VCaP (cell line): ENCODE results near the gene AGER.
"Not testable (repeated sequence)": the region's sequence is repeated elsewhere in the genome, so short reads cannot be mapped to it uniquely, and the experiment has no call there.

Source experiments
- H3K27ac ChIP-seq: fragments of 450-650 bp; 2 replicates; pipeline ENCODE4 v1.5.1; 2017
- CTCF ChIP-seq: fragments of 450-650 bp; conservative IDR thresholded peaks from 2 replicates; pipeline ENCODE4 v1.5.1; 2017; ENCODE audit warnings: mild to moderate bottlenecking, moderate library complexity

Gene AGER

DNA sequence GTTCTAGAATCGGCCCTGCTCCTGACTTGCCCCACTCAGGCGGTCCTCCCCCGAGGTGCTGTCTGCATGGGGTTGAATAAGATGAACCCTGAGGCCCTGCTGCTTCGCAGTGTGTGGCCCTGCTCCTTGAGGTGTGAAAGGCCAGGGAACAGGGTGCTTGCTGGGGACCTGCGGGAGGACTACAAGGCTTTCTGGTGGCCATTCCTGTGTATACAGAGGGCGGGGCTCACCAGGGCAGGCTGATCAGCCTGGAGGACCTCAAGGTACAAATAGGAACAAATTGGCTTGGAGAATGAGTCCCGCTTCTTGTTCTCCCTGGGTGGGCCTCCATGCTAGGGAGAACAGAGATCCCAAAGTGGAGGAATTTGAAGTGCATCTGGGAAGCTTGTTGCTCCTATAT, 34.1 kb upstream of the AGER start:
- TF ChIP-seq CTCF: no peak
- no peak overlapping the region for H3K27ac ChIP-seq

GRCh38 chr6:32216998-32217397, 32.9 kb upstream of the AGER start:
- TF ChIP-seq CTCF: no peak
- H3K27ac ChIP-seq: no peak overlapping the region

- no peak overlapping the region for H3K27ac ChIP-seq
- TF ChIP-seq CTCF: no peak
These were observed 32.2 kb upstream of the AGER start for GRCh38 chr6:32216285-32216684.

DNA sequence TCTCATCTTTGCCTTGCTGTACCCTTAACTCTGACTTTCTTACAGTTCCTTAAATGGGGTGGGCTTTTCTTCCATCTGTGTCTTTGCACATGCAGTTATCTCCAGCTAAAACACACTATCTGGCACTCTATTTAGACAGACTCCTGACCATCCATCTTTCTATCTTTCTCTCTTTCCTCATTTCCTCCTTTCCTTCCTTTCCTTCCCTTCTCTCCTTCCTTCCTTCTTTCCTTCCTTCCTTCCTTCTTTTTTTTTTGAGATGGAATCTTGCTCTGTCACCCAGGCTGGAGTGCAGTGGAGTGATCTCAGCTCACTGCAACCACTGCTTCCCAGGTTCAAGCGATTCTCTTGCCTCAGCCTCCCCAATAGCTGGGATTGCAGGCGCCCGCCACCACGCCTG, 31.6 kb upstream of the AGER start:
- H3K27ac ChIP-seq: no peak overlapping the region
- no peak for TF ChIP-seq CTCF

- no peak overlapping the region for H3K27ac ChIP-seq
- no peak for TF ChIP-seq CTCF
These were observed 30.1 kb upstream of the AGER start for GRCh38 chr6:32214126-32214525.

DNA sequence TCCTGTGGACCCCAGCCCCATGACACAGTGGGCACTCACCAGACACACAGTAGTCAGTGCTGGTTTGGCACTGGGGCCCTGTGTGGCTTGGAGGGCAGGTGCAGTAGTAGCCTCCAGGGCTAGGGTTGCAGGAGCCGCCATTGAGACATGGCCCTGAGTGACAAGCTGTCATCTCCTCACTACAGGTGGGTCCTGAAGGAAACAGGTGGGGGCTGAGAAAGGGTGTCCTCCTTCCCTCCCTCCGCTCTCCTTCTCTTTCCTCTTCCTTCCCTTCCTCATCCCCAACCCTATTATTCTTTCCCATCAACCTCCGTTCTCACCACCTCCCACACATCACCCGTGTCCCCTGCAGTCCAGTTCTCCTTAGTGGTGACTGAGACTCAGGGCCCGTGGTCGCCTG, 29.6 kb upstream of the AGER start:
- TF ChIP-seq CTCF: no peak
- no peak overlapping the region for H3K27ac ChIP-seq

- no peak for TF ChIP-seq CTCF
- H3K27ac ChIP-seq: no peak overlapping the region
These were observed 28.2 kb upstream of the AGER start for GRCh38 chr6:32212076-32212760.

GRCh38 chr6:32211432-32211831, 27.4 kb upstream of the AGER start:
- H3K27ac ChIP-seq: not testable (repeated sequence)
